ENCODE data around the gene FAR2.

FAR2 gene

GRCh38 chr12:29208060-29208459 lies 59.0 kb downstream of the FAR2 start:
- H3K4me2 ChIP-seq (ENCODE audit: low read depth, low read length, poor library complexity, severe bottlenecking) = no peak overlapping the region
- TF ChIP-seq EZH2phosphoT487 (conservative IDR thresholded peaks at IDR 0.05; ENCODE audit: low read length) = no peak
- H3K9ac ChIP-seq (ENCODE audit: low read length) = no peak overlapping the region

GRCh38 chr12:29208936-29209701 lies 60.0 kb downstream of the FAR2 start:
- no peaks in the 10 kb centered on the region for H3K9me3 ChIP-seq (ENCODE audit: insufficient read depth, low read length)
- no peak overlapping the region for H3K9ac ChIP-seq (ENCODE audit: low read length)
- H3F3A ChIP-seq (ENCODE audit: insufficient read depth) = no peaks in the 10 kb centered on the region
- TF ChIP-seq EZH2phosphoT487 (conservative IDR thresholded peaks at IDR 0.05; ENCODE audit: low read length) (no peak), CTCF (IDR thresholded peaks at IDR 0.05; ENCODE audit: insufficient read depth, low read length, poor library complexity, severe bottlenecking) (no peak)
- no peaks in the 10 kb centered on the region for H3K27me3 ChIP-seq (ENCODE audit: low read length)
- H3K27ac ChIP-seq (ENCODE audit: low read depth, low read length) = no peak overlapping the region
- no peaks in the 10 kb centered on the region for H4K20me1 ChIP-seq (ENCODE audit: low read depth, low read length)
- no peaks in the 10 kb centered on the region for H3K36me3 ChIP-seq (ENCODE audit: low read length)
- H2AFZ ChIP-seq (ENCODE audit: low read depth, low read length, severe bottlenecking) = no peak overlapping the region
- no peak overlapping the region for H3K4me2 ChIP-seq (ENCODE audit: low read depth, low read length, poor library complexity, severe bottlenecking)
- H3K4me3 ChIP-seq (ENCODE audit: insufficient read depth, low read length, poor library complexity, severe bottlenecking) = no peak overlapping the region
- H3K79me2 ChIP-seq (ENCODE audit: insufficient read depth, low read length) = no peaks in the 10 kb centered on the region
- no peaks in the 10 kb centered on the region for H3K9me2 ChIP-seq (replicated peaks; ENCODE audit: insufficient read depth, low read length)

More at GRCh38 chr12:29208060-29208459, 59.0 kb downstream of the FAR2 start:
- Histone ChIP-seq H4K20me1 (ENCODE audit: low read depth, low read length) (no peaks in the 10 kb centered on the region), H3K4me3 (ENCODE audit: insufficient read depth, low read length, poor library complexity, severe bottlenecking) (no peak overlapping the region), H3K27ac (ENCODE audit: low read depth, low read length) (no peak overlapping the region), H3K79me2 (ENCODE audit: insufficient read depth, low read length) (no peaks in the 10 kb centered on the region), H3K27me3 (ENCODE audit: low read length) (no peaks in the 10 kb centered on the region), H3K9me2 (replicated peaks; ENCODE audit: insufficient read depth, low read length) (no peaks in the 10 kb centered on the region), H2AFZ (ENCODE audit: low read depth, low read length, severe bottlenecking) (no peak overlapping the region), H3K36me3 (ENCODE audit: low read length) (no peaks in the 10 kb centered on the region), H3K9me3 (ENCODE audit: insufficient read depth, low read length) (no peaks in the 10 kb centered on the region), H3F3A (ENCODE audit: insufficient read depth) (no peaks in the 10 kb centered on the region)

GRCh38 chr12:29211696-29212095 lies 62.6 kb downstream of the FAR2 start:
- H3F3A ChIP-seq (ENCODE audit: insufficient read depth) = no peaks in the 10 kb centered on the region
- no peaks in the 10 kb centered on the region for H4K20me1 ChIP-seq (ENCODE audit: low read depth, low read length)
- H3K9me2 ChIP-seq (replicated peaks; ENCODE audit: insufficient read depth, low read length) = no peaks in the 10 kb centered on the region

More at GRCh38 chr12:29211696-29212095, 62.6 kb downstream of the FAR2 start:
- H3K36me3 ChIP-seq (ENCODE audit: low read length) = no peaks in the 10 kb centered on the region
- H3K79me2 ChIP-seq (ENCODE audit: insufficient read depth, low read length) = no peaks in the 10 kb centered on the region
- no peak overlapping the region for H3K27ac ChIP-seq (ENCODE audit: low read depth, low read length)
- H3K9ac ChIP-seq (ENCODE audit: low read length) = no peak overlapping the region
- no peaks in the 10 kb centered on the region for H3K27me3 ChIP-seq (ENCODE audit: low read length)
- H3K9me3 ChIP-seq (ENCODE audit: insufficient read depth, low read length) = no peaks in the 10 kb centered on the region
- H2AFZ ChIP-seq (ENCODE audit: low read depth, low read length, severe bottlenecking) = no peak overlapping the region
- TF ChIP-seq CTCF (IDR thresholded peaks at IDR 0.05; ENCODE audit: insufficient read depth, low read length, poor library complexity, severe bottlenecking) (no peak), EZH2phosphoT487 (conservative IDR thresholded peaks at IDR 0.05; ENCODE audit: low read length) (no peak)
- H3K4me2 ChIP-seq (ENCODE audit: low read depth, low read length, poor library complexity, severe bottlenecking) = no peak overlapping the region
- no peak overlapping the region for H3K4me3 ChIP-seq (ENCODE audit: insufficient read depth, low read length, poor library complexity, severe bottlenecking)

Measured in SU-DHL-6 (cell line).